Measurements from ENCODE around the gene DCP1A.

DCP1A gene

DNA sequence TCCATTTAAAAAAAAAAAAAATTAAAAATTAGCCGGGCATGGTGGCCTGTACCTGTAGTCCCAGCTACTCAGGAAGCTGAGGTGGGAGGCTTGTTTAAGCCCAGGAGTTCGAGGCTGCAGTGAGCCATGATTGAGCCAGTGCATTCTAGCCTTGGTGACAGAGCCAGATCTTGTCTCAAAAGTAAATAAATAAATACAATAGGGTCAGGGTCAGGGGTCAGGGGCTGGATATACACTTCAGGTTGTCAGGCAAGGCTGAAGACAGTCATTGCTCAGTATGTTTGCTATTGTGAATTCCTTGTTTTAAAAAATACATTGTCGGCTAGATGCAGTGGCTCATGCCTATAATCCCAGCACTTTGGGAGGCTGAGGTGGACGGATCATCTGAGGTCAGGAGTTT lies 83.4 kb downstream of the DCP1A start:
- TF ChIP-seq ZBTB7A (IDR thresholded peaks at IDR 0.05; ENCODE audit: low read depth): no peak

DNA sequence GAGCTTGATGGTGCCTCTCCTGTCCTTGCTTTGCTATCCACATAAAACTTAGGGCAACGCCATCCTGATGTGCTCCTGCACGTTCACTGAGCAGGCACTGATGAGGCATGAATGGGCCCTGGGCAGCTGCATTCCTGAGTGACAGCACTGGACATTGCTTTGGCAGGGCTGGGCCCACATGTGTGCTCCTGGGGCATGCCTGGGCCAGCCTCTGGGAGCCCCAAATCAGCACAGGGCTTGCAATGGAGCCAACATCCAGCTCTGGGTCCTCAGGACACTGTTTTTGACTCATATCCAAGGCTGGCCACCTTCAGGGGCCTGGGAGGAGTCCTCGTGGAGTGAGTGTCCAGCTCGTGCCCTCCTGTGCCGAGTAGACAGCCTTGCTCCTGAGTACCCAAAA lies 85.6 kb downstream of the DCP1A start:
- TF ChIP-seq RAD21 (IDR thresholded peaks at IDR 0.05; ENCODE audit: low read depth) (no peak), CEBPB (IDR thresholded peaks at IDR 0.05) (no peak), TAF1 (IDR thresholded peaks at IDR 0.05; ENCODE audit: low read depth) (no peak), EP300 (IDR thresholded peaks at IDR 0.05; ENCODE audit: borderline replicate concordance) (no peak), EGR1 (IDR thresholded peaks at IDR 0.05) (no peak), TCF12 (IDR thresholded peaks at IDR 0.05; ENCODE audit: low read depth) (no peak), MAX (IDR thresholded peaks at IDR 0.05) (no peak), ZBTB7A (IDR thresholded peaks at IDR 0.05; ENCODE audit: low read depth) (no peak), FOXM1 (IDR thresholded peaks at IDR 0.05; ENCODE audit: borderline replicate concordance, low read depth) (no peak), USF1 (IDR thresholded peaks at IDR 0.05) (no peak), CREB1 (IDR thresholded peaks at IDR 0.05; ENCODE audit: low read depth) (no peak), NFIC (IDR thresholded peaks at IDR 0.05) (no peak), TEAD4 (IDR thresholded peaks at IDR 0.05) (no peak), YY1 (IDR thresholded peaks at IDR 0.05; ENCODE audit: low read depth) (no peak)
- TF ChIP-seq, protein P1, sequence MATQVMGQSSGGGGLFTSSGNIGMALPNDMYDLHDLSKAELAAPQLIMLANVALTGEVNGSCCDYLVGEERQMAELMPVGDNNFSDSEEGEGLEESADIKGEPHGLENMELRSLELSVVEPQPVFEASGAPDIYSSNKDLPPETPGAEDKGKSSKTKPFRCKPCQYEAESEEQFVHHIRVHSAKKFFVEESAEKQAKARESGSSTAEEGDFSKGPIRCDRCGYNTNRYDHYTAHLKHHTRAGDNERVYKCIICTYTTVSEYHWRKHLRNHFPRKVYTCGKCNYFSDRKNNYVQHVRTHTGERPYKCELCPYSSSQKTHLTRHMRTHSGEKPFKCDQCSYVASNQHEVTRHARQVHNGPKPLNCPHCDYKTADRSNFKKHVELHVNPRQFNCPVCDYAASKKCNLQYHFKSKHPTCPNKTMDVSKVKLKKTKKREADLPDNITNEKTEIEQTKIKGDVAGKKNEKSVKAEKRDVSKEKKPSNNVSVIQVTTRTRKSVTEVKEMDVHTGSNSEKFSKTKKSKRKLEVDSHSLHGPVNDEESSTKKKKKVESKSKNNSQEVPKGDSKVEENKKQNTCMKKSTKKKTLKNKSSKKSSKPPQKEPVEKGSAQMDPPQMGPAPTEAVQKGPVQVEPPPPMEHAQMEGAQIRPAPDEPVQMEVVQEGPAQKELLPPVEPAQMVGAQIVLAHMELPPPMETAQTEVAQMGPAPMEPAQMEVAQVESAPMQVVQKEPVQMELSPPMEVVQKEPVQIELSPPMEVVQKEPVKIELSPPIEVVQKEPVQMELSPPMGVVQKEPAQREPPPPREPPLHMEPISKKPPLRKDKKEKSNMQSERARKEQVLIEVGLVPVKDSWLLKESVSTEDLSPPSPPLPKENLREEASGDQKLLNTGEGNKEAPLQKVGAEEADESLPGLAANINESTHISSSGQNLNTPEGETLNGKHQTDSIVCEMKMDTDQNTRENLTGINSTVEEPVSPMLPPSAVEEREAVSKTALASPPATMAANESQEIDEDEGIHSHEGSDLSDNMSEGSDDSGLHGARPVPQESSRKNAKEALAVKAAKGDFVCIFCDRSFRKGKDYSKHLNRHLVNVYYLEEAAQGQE (IDR thresholded peaks at IDR 0.05; ENCODE audit: low read depth): no peak

GRCh38 chr3:53260286-53260785 lies 87.0 kb downstream of the DCP1A start:
- TF ChIP-seq TCF12 (IDR thresholded peaks at IDR 0.05; ENCODE audit: low read depth): no peak
- no peak for TF ChIP-seq ZBTB7A (IDR thresholded peaks at IDR 0.05; ENCODE audit: low read depth)
- no peak for TF ChIP-seq EGR1 (IDR thresholded peaks at IDR 0.05)
- TF ChIP-seq YY1 (IDR thresholded peaks at IDR 0.05; ENCODE audit: low read depth): no peak

DNA sequence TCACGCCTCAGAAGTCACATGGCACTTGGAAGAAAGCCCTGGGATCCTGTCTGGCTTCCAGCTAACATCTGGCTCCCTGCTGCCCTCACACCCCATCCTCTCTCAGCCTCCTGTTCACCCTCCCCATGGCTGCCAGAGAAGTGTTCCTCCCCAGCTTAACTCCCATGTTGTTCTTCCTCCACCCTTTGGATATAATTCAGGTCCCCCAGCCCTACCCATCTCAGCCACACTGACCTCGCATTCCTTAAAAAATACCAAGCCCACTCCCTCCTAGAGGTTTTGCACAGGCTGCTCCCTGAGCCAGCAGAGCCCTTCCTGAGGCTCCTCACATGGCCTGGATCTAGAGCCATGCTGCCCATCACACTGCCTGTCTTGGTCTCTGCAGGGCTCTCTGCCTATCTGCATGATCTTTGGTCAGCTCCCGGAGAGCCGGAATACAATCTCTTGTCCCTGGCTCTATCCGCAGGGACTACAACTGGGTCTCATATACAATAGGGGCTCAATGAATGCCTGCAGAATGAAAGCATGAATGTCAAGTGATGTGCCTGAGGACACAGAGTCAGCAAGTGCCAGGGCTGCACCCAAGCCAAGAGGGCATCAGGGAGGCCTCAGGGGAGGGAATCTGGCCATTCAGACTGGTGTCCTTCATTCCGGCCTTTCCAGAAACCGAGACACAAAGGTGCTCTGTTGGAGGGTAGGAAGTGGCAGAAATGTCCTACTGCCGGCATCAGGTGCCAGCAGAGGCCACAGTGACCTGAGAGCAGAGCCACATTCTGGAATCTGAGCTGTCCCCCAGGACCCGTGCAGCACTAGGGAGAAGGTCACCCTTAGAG lies 87.7 kb downstream of the DCP1A start:
- TF ChIP-seq TCF12 (IDR thresholded peaks at IDR 0.05; ENCODE audit: low read depth): no peak
- no peak for TF ChIP-seq EGR1 (IDR thresholded peaks at IDR 0.05)
- TF ChIP-seq FOXM1 (IDR thresholded peaks at IDR 0.05; ENCODE audit: borderline replicate concordance, low read depth): no peak
- TF ChIP-seq TAF1 (IDR thresholded peaks at IDR 0.05; ENCODE audit: low read depth): no peak
- no peak for TF ChIP-seq NFIC (IDR thresholded peaks at IDR 0.05)
- TF ChIP-seq CEBPB (IDR thresholded peaks at IDR 0.05): no peak
- TF ChIP-seq YY1 (IDR thresholded peaks at IDR 0.05; ENCODE audit: low read depth): no peak
- no peak for TF ChIP-seq TEAD4 (IDR thresholded peaks at IDR 0.05)
- no peak for TF ChIP-seq RAD21 (IDR thresholded peaks at IDR 0.05; ENCODE audit: low read depth)
- TF ChIP-seq MAX (IDR thresholded peaks at IDR 0.05): no peak
- TF ChIP-seq USF1 (IDR thresholded peaks at IDR 0.05): no peak
- no peak for TF ChIP-seq CREB1 (IDR thresholded peaks at IDR 0.05; ENCODE audit: low read depth)
- TF ChIP-seq, protein P1 (IDR thresholded peaks at IDR 0.05; ENCODE audit: low read depth): no peak
- no peak for TF ChIP-seq ZBTB7A (IDR thresholded peaks at IDR 0.05; ENCODE audit: low read depth)
- TF ChIP-seq EP300 (IDR thresholded peaks at IDR 0.05; ENCODE audit: borderline replicate concordance): no peak

- TF ChIP-seq TEAD4 (IDR thresholded peaks at IDR 0.05) (no peak), YY1 (IDR thresholded peaks at IDR 0.05; ENCODE audit: low read depth) (no peak), TAF1 (IDR thresholded peaks at IDR 0.05; ENCODE audit: low read depth) (no peak), FOXM1 (IDR thresholded peaks at IDR 0.05; ENCODE audit: borderline replicate concordance, low read depth) (no peak), CREB1 (IDR thresholded peaks at IDR 0.05; ENCODE audit: low read depth) (no peak), CEBPB (IDR thresholded peaks at IDR 0.05) (no peak), ZBTB7A (IDR thresholded peaks at IDR 0.05; ENCODE audit: low read depth) (no peak), TCF12 (IDR thresholded peaks at IDR 0.05; ENCODE audit: low read depth) (no peak), USF1 (IDR thresholded peaks at IDR 0.05) (no peak)
Measured at GRCh38 chr3:53258600-53259426, 88.5 kb downstream of the DCP1A start.

Measured in Ishikawa (cell line).